GM12872 (cell line): ENCODE data around the gene FARSA.

Experiments used
- CTCF ChIP-seq: IDR thresholded peaks from 3 replicates; pipeline ENCODE4 v1.5.1; 2011; ENCODE audit warnings: low read depth, mild to moderate bottlenecking, low read length, moderate library complexity; ENCODE audit not compliant: insufficient read depth

FARSA gene

GRCh38 chr19:12949363-12950283 lies 16.1 kb upstream of the FARSA start:
- TF ChIP-seq CTCF = no peak

- no peak for TF ChIP-seq CTCF
Observed at GRCh38 chr19:12948612-12949362, 15.3 kb upstream of the FARSA start.

- TF ChIP-seq CTCF = no peak
Observed at GRCh38 chr19:12947702-12948611, 14.4 kb upstream of the FARSA start.

GRCh38 chr19:12946731-12947496 lies 13.4 kb upstream of the FARSA start:
- no peak for TF ChIP-seq CTCF

- no peak for TF ChIP-seq CTCF
Observed at GRCh38 chr19:12946092-12946721, 12.7 kb upstream of the FARSA start.

- no peak for TF ChIP-seq CTCF
Observed at GRCh38 chr19:12945479-12946091, 12.1 kb upstream of the FARSA start, which contains the start of gene RAD23A. Gene RAD23A (plus strand): TSS chr19:12945862. CDS start chr19:12945949, 87 bp downstream.
